H1 (cell line): ENCODE data around the gene DAPK2. TPM values are rescaled to one million over a fixed set of nuclear protein-coding genes. Genes with fewer than 3 reads are reported as not detected.

Experiments used
- CTCF ChIA-PET: fragments of 300-600 bp; sonication (Branson Sonifier 250); formaldehyde crosslinking; loops from one replicate; lab custom pipeline; 2021; ENCODE audit not compliant: partially characterized antibody; lab: Charles Lee
- POLR2A ChIA-PET: fragments of 300-600 bp; sonication (Branson Sonifier 250); formaldehyde crosslinking; loops from one replicate; lab custom pipeline; 2021; ENCODE audit warnings: inconsistent platforms; ENCODE audit not compliant: partially characterized antibody; lab: Charles Lee
- DNase-seq, 2 experiments: peaks; one replicate each; pipeline versions ENCODE4 v3.0.0 to v3.0.0-alpha.2; 2010 to 2022; ENCODE audit warnings: low spot score in 2 of 2, low read depth in 1 of 2, mixed read lengths in 1 of 2
- FAIRE-seq: peaks from 2 replicates; lab custom pipeline; 2011; peaks lifted over from hg19 to GRCh38; lab: Jason Lieb, UNC
- H2AFZ ChIP-seq: 2 replicates; pipeline ENCODE4 v1.8.1; 2012; ENCODE audit warnings: low read length, inconsistent platforms
- H2AK5ac ChIP-seq: 2 replicates; pipeline ENCODE4 v1.6.1; 2013; ENCODE audit warnings: low read depth, low read length
- H2BK120ac ChIP-seq: replicated peaks from 2 replicates; pipeline ENCODE3; 2013; ENCODE audit warnings: low read depth, low read length, inconsistent platforms
- H2BK12ac ChIP-seq: 2 replicates; pipeline ENCODE4 v1.6.1; 2013; ENCODE audit warnings: low read depth, low read length
- H2BK15ac ChIP-seq: 2 replicates; pipeline ENCODE4 v1.6.1; 2013; ENCODE audit warnings: low read length
- H2BK20ac ChIP-seq: 2 replicates; pipeline ENCODE4 v1.6.1; 2013; ENCODE audit warnings: low read length
- H2BK5ac ChIP-seq: 2 replicates; pipeline ENCODE4 v1.6.1; 2013; ENCODE audit warnings: low read depth, low read length
- H3K14ac ChIP-seq: 2 replicates; pipeline ENCODE4 v1.6.1; 2013; ENCODE audit warnings: inconsistent platforms; ENCODE audit not compliant: insufficient read length
- H3K18ac ChIP-seq: 2 replicates; pipeline ENCODE4 v1.6.1; 2013; ENCODE audit warnings: low read length; ENCODE audit errors: extremely low read depth
- H3K23ac ChIP-seq: 2 replicates; pipeline ENCODE4 v1.6.1; 2013; ENCODE audit warnings: inconsistent platforms; ENCODE audit not compliant: insufficient read length
- H3K23me2 ChIP-seq: 2 replicates; pipeline ENCODE4 v1.6.1; 2013; ENCODE audit warnings: low read depth, low read length
- H3K27ac ChIP-seq: 2 replicates; pipeline ENCODE4 v1.6.1; 2011; ENCODE audit warnings: low read depth, low read length, inconsistent platforms
- H3K27me3 ChIP-seq, 4 experiments: replicated peaks in 1 of 4; 1 replicate in 1 of 4; 2 replicates in 3 of 4; pipeline versions ENCODE4 v1.6.1 to v1.8.1; 2011 to 2013; ENCODE audit warnings: low read length in 3 of 4, mild to moderate bottlenecking in 3 of 4, inconsistent platforms in 2 of 4, mixed read lengths in 2 of 4, moderate library complexity in 1 of 4; ENCODE audit not compliant: control insufficient read depth in 3 of 4, insufficient read depth in 3 of 4; ENCODE audit errors: extremely low read depth in 1 of 4
- H3K36me3 ChIP-seq, 4 experiments: 2 replicates each; pipeline versions ENCODE4 v1.6.1 to v1.8.1; 2011 to 2013; ENCODE audit warnings: mild to moderate bottlenecking in 4 of 4, low read length in 3 of 4, moderate library complexity in 2 of 4, control low read depth in 1 of 4, inconsistent platforms in 1 of 4; ENCODE audit not compliant: insufficient read depth in 4 of 4, control insufficient read depth in 2 of 4
- H3K4ac ChIP-seq: replicated peaks from 2 replicates; pipeline ENCODE3; 2013; ENCODE audit warnings: low read length, low read depth, mixed read lengths, inconsistent platforms; ENCODE audit not compliant: insufficient read length
- H3K4me1 ChIP-seq, 4 experiments: replicated peaks in 1 of 4; 1 replicate in 1 of 4; 2 replicates in 3 of 4; pipeline versions ENCODE4 v1.6.1 to v1.8.1; 2011 to 2013; ENCODE audit warnings: low read length in 3 of 4, inconsistent platforms in 2 of 4, mixed read lengths in 1 of 4; ENCODE audit not compliant: insufficient read depth in 4 of 4, control insufficient read depth in 3 of 4
- H3K4me2 ChIP-seq, 2 experiments: 2 replicates each; pipeline versions ENCODE4 v1.6.1 to v1.8.1; 2011 to 2013; ENCODE audit warnings: low read depth in 2 of 2, low read length in 2 of 2, control low read depth in 1 of 2, inconsistent platforms in 1 of 2, mild to moderate bottlenecking in 1 of 2; ENCODE audit not compliant: insufficient read depth in 1 of 2
- H3K4me3 ChIP-seq, 4 experiments: fragments of 200-600, 300-600 bp in 1 of 4; sonication (generic), shearing (Covaris generic), sonication (Bioruptor Twin) in 1 of 4; 2 replicates each; pipeline versions ENCODE4 v1.5.1 to v1.8.1; 2011 to 2016; ENCODE audit warnings: low read length in 4 of 4, low read depth in 3 of 4, control low read depth in 2 of 4, inconsistent platforms in 2 of 4, mild to moderate bottlenecking in 2 of 4, mixed read lengths in 1 of 4, moderate library complexity in 1 of 4; ENCODE audit not compliant: insufficient read depth in 2 of 4; ENCODE audit errors: extremely low read depth in 1 of 4
- H3K56ac ChIP-seq: replicated peaks from 2 replicates; pipeline ENCODE3; 2013; ENCODE audit warnings: low read depth, mild to moderate bottlenecking, mixed read lengths, low read length, inconsistent platforms; ENCODE audit not compliant: insufficient read length
- H3K79me1 ChIP-seq: 2 replicates; pipeline ENCODE4 v1.6.1; 2013; ENCODE audit warnings: low read depth, low read length, control low read depth
- H3K79me2 ChIP-seq, 2 experiments: 2 replicates each; pipeline versions ENCODE4 v1.6.1 to v1.8.1; 2012 to 2013; ENCODE audit warnings: low read length in 2 of 2, mild to moderate bottlenecking in 2 of 2, inconsistent platforms in 1 of 2; ENCODE audit not compliant: insufficient read depth in 2 of 2, control insufficient read depth in 1 of 2
- H3K9ac ChIP-seq, 4 experiments: replicated peaks in 1 of 4; 1 replicate in 1 of 4; 2 replicates in 3 of 4; pipeline versions ENCODE4 v1.6.1 to v1.8.1; 2011 to 2013; ENCODE audit warnings: low read depth in 3 of 4, low read length in 3 of 4, control low read depth in 2 of 4, mild to moderate bottlenecking in 2 of 4, moderate library complexity in 2 of 4, inconsistent platforms in 1 of 4; ENCODE audit errors: extremely low read depth in 1 of 4
- H3K9me3 ChIP-seq, 2 experiments: 2 replicates each; pipeline versions ENCODE4 v1.6.1 to v1.8.1; 2012 to 2013; ENCODE audit warnings: mild to moderate bottlenecking in 2 of 2, moderate library complexity in 2 of 2, control low read depth in 1 of 2, inconsistent platforms in 1 of 2, low read depth in 1 of 2, low read length in 1 of 2, mixed read lengths in 1 of 2; ENCODE audit not compliant: insufficient read depth in 2 of 2
- H4K20me1 ChIP-seq, 2 experiments: replicated peaks in 1 of 2; 2 replicates each; pipeline versions ENCODE3 to v1.8.1; 2011 to 2013; ENCODE audit warnings: inconsistent platforms in 2 of 2, low read length in 2 of 2, mild to moderate bottlenecking in 1 of 2; ENCODE audit not compliant: insufficient read depth in 2 of 2, control insufficient read depth in 1 of 2
- H4K5ac ChIP-seq: 2 replicates; pipeline ENCODE4 v1.6.1; 2013; ENCODE audit warnings: low read length, low read depth, mixed read lengths, inconsistent platforms; ENCODE audit not compliant: insufficient read length
- H4K8ac ChIP-seq: 2 replicates; pipeline ENCODE4 v1.8.0; 2013; ENCODE audit warnings: mild to moderate bottlenecking, moderate library complexity, low read length, inconsistent platforms; ENCODE audit not compliant: insufficient read depth; ENCODE audit errors: extremely low read depth
- H4K91ac ChIP-seq: replicated peaks from 2 replicates; pipeline ENCODE3; 2013; ENCODE audit warnings: low read length, mixed read lengths, inconsistent platforms; ENCODE audit not compliant: insufficient read length
- SAP30 ChIP-seq: fragments of 300-600 bp; sonication (generic); IDR thresholded peaks from 2 replicates; pipeline ENCODE4 v1.7.1; 2012; ENCODE audit warnings: low read length, moderate library complexity, mild to moderate bottlenecking, inconsistent platforms; ENCODE audit not compliant: insufficient read depth, insufficient replicate concordance
- TAF7 ChIP-seq: optimal IDR thresholded peaks from 2 replicates; pipeline ENCODE3; 2011; ENCODE audit warnings: low read depth, mild to moderate bottlenecking, inconsistent platforms, low read length, moderate library complexity, borderline replicate concordance
- WGBS, 2 experiments: shearing (Covaris generic) in 1 of 2; methylation state at CpG; one replicate each; pipeline versions ENCODE4 v1.1.6 to v1.1.7; 2013 to 2015; ENCODE audit warnings: low lambda C conversion rate in 2 of 2, mixed read lengths in 2 of 2, inconsistent platforms in 1 of 2, low coverage in 1 of 2, missing lambda C conversion rate in 1 of 2; ENCODE audit not compliant: insufficient replicate concordance in 2 of 2, insufficient coverage in 1 of 2, insufficient read length in 1 of 2; ENCODE audit errors: extremely low coverage in 1 of 2, missing lambda C conversion rate in 1 of 2; 5-methylcytosine and 5-hydroxymethylcytosine counted together
- polyA plus RNA-seq, 7 experiments: library from polyadenylated mRNA; depleted of rRNA in 3 of 7; stranded (reverse) in 5 of 7; unstranded in 2 of 7; fragments of >200 nt in 5 of 7; fragments of 200-250 nt in 2 of 7; gene quantifications; 1 replicate in 5 of 7; 2 replicates in 1 of 7; 4 replicates in 1 of 7; pipeline versions ENCODE4 v1.2.1 to v1.2.3, GENCODE V29; 2011 to 2013; ENCODE audit warnings: missing spikeins in 2 of 7, mixed read lengths in 2 of 7
- total RNA-seq: library from RNA; stranded (reverse); fragmentation: NEBNext Ultra II Directional; extraction: Animal tissue kit (Norgen Biotek cat#: 25700); gene quantifications from 2 replicates; pipeline ENCODE4 v1.2.1, GENCODE V29; 2021
- TF ChIP-seq, protein P1 (sequence below), 3 experiments: IDR thresholded peaks; 1 replicate in 2 of 3; 2 replicates in 1 of 3; pipeline versions ENCODE4 v1.5.1 to v1.6.1; 2011; ENCODE audit warnings: low read length in 3 of 3, mild to moderate bottlenecking in 3 of 3, inconsistent platforms in 2 of 3, low read depth in 1 of 3, moderate library complexity in 1 of 3; ENCODE audit not compliant: insufficient read depth in 1 of 3; ENCODE audit errors: control extremely low read depth in 1 of 3

DAPK2 gene
- total and polyA plus RNA-seq, 2 of the 8 experiments (the other 6 are each of a cell fraction or from before 2014, with no cell fraction given): 1.8 to 2.9 TPM

DNA sequence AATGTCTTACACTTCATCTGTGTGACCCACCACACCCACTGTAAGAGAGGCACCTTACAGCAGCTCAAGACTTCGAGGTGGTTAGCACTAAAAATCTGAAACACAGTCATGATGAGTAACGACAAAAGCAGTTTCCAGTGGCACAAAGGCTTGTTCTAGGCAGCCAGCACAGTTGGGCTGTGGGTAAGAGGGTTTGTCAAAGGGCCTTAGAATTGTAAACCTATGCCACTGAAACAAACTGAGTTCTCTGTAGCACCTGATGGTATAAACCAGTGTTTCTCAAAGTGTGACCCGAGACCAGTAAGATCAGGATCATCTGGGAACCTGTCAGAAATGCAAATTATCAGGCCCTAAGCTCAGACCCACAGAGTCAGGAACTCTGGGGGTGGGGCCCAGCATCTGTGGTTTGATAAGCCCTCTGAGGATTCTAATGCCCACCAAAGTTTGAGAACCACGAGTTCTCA lies 36.5 kb downstream of the DAPK2 start:
- no peak for FAIRE-seq
- ChIA-PET POLR2A (no interaction called here), CTCF (interaction anchor here (0.8 to 3.6 kb wide), 7 partner anchors 8 to 258 kb away, joined by 3 to 18 read pairs (median 5); no protein-coding TSS in a partner anchor)
- Histone ChIP-seq H2BK120ac (no peak overlapping the region), H4K20me1 (no peaks in the 10 kb centered on the region), H4K8ac (no peak overlapping the region), H3K27me3 (no peaks in the 10 kb centered on the region), H2AFZ (no peak overlapping the region), H3K4me3 (no peak overlapping the region), H3K4me2 (no peak overlapping the region), H2BK20ac (no peak overlapping the region), H3K36me3 (no peaks in the 10 kb centered on the region), H3K79me1 (no peaks in the 10 kb centered on the region), H2BK15ac (no peak overlapping the region), H3K4me1 (peaks cover 0 to 3% (median 0%) of the 10 kb centered on the region in 4 experiments; a peak in 1 of 7 replicates), H4K91ac (no peak overlapping the region), H3K27ac (no peak overlapping the region), H3K9me3 (no peaks in the 10 kb centered on the region), H3K18ac (no peak overlapping the region), H4K5ac (no peak overlapping the region), H3K23me2 (no peaks in the 10 kb centered on the region), H2BK12ac (no peak overlapping the region), H3K4ac (no peak overlapping the region), H3K79me2 (no peaks in the 10 kb centered on the region), H2AK5ac (no peak overlapping the region), H2BK5ac (no peak overlapping the region), H3K56ac (no peak overlapping the region), H3K23ac (no peak overlapping the region), H3K14ac (no peak overlapping the region), H3K9ac (no peak overlapping the region)
- WGBS, 2 experiments: 91% methylated on average over 4 of the region's 4 CpGs; no CpG with 5 or more reads in 1 of the 2 experiments
- TF ChIP-seq, protein P1, sequence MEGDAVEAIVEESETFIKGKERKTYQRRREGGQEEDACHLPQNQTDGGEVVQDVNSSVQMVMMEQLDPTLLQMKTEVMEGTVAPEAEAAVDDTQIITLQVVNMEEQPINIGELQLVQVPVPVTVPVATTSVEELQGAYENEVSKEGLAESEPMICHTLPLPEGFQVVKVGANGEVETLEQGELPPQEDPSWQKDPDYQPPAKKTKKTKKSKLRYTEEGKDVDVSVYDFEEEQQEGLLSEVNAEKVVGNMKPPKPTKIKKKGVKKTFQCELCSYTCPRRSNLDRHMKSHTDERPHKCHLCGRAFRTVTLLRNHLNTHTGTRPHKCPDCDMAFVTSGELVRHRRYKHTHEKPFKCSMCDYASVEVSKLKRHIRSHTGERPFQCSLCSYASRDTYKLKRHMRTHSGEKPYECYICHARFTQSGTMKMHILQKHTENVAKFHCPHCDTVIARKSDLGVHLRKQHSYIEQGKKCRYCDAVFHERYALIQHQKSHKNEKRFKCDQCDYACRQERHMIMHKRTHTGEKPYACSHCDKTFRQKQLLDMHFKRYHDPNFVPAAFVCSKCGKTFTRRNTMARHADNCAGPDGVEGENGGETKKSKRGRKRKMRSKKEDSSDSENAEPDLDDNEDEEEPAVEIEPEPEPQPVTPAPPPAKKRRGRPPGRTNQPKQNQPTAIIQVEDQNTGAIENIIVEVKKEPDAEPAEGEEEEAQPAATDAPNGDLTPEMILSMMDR (IDR thresholded peaks at IDR 0.05; ENCODE audit: control extremely low read depth in 1 of 3, insufficient read depth in 1 of 3, low read depth in 1 of 3, low read length in 3 of 3): no peak
- TF ChIP-seq SAP30: no peak
- TF ChIP-seq TAF7: no peak
- no peak for DNase-seq
